Brain microvascular endothelial cell (primary cell): ENCODE results near the gene HES7.

Experiments
- DNase-seq: peaks from one replicate; pipeline ENCODE4 v3.0.0-alpha.2; 2020
- H3K27ac ChIP-seq: fragments of 250-450 bp; sonication (Bioruptor Pico); 2 replicates; pipeline ENCODE4 v1.5.1; 2020; ENCODE audit warnings: mild to moderate bottlenecking, moderate library complexity
- H3K27me3 ChIP-seq: fragments of 250-450 bp; sonication (Bioruptor Pico); replicated peaks from 2 replicates; pipeline ENCODE4 v1.5.1; 2020; ENCODE audit warnings: mild to moderate bottlenecking
- H3K36me3 ChIP-seq: fragments of 250-450 bp; sonication (Bioruptor Pico); replicated peaks from 2 replicates; pipeline ENCODE4 v1.5.1; 2020; ENCODE audit warnings: mild to moderate bottlenecking
- H3K4me3 ChIP-seq: 2 replicates; pipeline ENCODE4 v1.5.1; 2011; ENCODE audit warnings: low read depth, mild to moderate bottlenecking, control low read depth, low read length, moderate library complexity
- in situ Hi-C: cut with HindIII; loops from 2 replicates; pipeline ENCODE4 v1.10.0; 2017; ENCODE audit warnings: low sequenced_read_pairs, low pct_ligation_motif_present
- TF ChIP-seq, protein P1 (sequence below): IDR thresholded peaks from 2 replicates; pipeline ENCODE4 v1.5.1; 2011; ENCODE audit warnings: low read depth, mild to moderate bottlenecking, moderate library complexity, low read length, control low read depth, inconsistent platforms; ENCODE audit errors: missing control alignments

HES7 gene

DNA sequence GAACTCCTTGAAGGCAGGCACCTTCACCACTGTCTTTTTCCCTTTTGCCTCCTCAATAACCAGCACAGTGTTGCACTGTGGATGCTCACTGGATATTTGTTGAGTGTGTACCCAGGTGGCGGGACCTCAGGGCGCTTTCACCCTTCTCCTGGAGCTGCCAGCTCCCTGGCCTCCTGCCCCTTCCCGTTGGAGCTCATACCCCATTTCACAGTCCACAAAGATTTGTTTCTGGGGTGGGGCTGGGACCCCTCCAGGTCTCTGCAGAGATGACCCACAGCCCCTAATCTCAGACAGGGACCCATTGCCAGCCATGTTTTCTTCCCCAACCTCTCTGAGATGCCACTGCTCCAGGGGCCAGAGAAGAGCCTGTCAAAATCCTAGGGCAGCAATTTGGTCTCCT is 48.8 kb downstream of the HES7 start:
- TF ChIP-seq, protein P1, sequence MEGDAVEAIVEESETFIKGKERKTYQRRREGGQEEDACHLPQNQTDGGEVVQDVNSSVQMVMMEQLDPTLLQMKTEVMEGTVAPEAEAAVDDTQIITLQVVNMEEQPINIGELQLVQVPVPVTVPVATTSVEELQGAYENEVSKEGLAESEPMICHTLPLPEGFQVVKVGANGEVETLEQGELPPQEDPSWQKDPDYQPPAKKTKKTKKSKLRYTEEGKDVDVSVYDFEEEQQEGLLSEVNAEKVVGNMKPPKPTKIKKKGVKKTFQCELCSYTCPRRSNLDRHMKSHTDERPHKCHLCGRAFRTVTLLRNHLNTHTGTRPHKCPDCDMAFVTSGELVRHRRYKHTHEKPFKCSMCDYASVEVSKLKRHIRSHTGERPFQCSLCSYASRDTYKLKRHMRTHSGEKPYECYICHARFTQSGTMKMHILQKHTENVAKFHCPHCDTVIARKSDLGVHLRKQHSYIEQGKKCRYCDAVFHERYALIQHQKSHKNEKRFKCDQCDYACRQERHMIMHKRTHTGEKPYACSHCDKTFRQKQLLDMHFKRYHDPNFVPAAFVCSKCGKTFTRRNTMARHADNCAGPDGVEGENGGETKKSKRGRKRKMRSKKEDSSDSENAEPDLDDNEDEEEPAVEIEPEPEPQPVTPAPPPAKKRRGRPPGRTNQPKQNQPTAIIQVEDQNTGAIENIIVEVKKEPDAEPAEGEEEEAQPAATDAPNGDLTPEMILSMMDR = no peak
- DNase-seq = no peak
- Histone ChIP-seq H3K27ac (no peak overlapping the region), H3K27me3 (peaks cover 58% of the 10 kb centered on the region), H3K4me3 (no peak overlapping the region), H3K36me3 (no peaks in the 10 kb centered on the region)
- in situ Hi-C loops = no loop called here

DNA sequence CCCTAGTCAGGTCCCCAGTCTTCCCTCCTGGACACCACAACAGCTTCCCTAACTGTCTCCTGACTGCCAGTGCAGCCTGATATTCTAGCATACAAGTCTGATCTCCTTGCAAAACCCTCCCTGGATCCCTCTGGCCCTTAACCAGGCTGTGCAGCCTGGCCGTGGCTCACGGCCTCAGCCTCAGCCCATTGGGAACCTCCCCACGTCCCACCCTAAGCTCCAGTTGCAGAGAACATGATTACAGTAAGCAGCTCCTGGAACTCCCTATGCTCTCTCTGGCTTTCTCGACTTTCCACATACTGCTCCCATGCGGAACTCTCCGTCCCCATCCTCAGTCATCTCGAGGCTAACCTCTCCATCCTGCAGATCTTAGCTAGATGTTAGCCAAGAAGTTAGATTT is 49.4 kb downstream of the HES7 start:
- Histone ChIP-seq H3K27me3 (peaks cover 54% of the 10 kb centered on the region), H3K27ac (no peak overlapping the region), H3K36me3 (no peaks in the 10 kb centered on the region), H3K4me3 (no peak overlapping the region)
- TF ChIP-seq, protein P1 = no peak
- no peak for DNase-seq
- in situ Hi-C loops = no loop called here

DNA sequence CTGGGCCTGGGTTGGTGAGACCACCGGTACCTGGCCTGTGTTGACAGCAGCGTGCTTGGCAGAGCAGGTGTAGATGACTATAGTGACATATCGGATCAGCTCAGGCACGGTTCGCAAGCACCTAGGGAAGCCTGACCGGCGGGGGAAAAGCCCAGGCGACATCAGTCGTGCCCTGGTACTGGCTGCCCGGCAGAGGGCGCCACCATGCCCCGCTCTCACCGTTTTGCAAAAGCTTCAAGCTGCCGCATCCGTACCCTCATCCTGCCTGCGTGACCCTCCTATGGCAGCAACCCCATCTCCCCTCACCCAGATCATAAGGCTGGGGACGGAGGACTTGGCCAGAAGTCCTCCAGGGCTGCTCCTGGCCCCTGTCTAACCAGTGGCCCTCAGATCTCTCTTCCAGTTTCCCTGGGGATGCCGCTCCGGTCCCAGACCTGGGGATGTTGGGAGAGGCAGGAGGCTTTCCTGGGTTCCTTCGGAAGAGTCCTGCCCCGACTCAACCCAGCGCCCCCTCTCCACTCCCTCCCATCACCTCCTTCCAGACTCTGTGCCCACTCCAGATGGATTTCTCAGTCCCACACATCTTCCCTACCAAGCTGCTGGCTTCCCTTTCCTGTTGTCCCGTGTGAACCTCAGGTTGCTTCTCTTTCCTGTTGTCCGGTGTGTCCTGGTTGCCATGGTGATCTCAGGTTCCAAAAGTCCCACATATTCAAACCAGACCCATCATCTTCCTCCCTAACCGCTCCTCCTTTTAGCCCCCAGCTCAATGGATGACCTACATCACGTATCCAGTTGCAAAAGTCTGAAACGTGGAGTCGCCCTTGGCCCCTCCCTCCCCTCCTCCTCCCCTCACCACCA is 50.0 kb downstream of the HES7 start:
- no peaks in the 10 kb centered on the region for H3K36me3 ChIP-seq

DNA sequence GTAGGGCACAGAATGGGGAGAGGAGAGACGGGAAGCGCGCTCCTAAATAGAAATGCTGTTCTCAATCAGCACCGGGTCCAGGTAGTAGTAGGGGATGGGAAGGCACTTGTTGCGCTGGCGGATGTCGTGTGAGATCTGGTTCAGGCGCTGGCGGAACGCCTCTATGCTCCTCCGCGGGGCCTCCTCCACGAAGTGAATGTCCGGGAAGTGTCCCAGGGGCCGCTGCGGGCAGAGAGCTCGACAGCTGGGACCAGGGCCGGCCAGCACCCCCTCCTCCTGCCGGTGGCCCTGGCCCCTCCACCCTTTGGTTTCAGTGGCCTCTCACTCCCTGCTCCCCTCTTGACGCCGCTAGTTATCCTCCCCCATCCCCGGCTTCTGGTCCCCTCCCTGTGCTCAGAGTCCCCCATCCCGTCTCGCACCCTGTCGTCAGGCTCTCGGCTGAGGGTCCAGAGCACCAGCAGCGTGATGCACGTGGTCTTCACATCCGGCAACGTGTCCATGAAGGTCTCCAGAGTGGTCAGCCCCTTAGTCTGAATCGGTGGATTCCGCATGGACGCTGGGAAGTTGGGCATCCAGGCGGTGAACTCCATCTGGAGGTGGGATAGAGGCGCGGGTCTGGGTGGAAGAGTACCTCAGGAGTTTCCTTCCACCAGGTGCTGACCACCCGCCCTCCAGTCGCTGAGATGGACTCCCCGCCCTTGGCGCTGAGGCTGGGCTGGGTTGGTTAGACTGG is 51.0 kb downstream of the HES7 start:
- H3K36me3 ChIP-seq = no peaks in the 10 kb centered on the region
- no peak for DNase-seq
- H3K27me3 ChIP-seq = peaks cover 46% of the 10 kb centered on the region
- TF ChIP-seq, protein P1 = no peak
- in situ Hi-C loops = no loop called here
- no peak overlapping the region for H3K27ac ChIP-seq
- no peak overlapping the region for H3K4me3 ChIP-seq

More for the DNA sequence above, 50.0 kb downstream of the HES7 start:
- in situ Hi-C loops = no loop called here
- Histone ChIP-seq H3K27ac (no peak overlapping the region), H3K4me3 (no peak overlapping the region), H3K27me3 (peaks cover 48% of the 10 kb centered on the region)
- TF ChIP-seq, protein P1 = peak; percentile 97
- peak; percentile 24 for DNase-seq

DNA sequence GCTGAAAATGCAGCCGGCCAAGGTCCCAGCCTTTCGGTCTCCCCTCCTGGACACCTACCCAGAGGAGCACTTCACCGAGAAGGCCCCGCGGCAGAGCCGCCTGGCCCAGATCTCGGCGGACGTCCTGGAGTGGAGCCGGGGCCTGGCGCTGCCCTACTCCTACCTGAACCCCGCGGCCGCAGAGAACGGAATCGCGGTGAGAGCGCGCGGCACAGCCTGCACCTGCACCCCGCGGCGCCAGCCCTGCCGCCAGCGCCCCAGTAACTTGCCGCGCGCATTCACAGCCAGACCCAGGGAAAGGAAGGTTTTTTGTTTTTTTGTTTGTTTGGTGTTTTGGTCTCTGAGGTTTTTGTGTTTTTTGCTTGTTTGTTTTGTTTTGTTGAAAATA is 51.6 kb downstream of the HES7 start:
- Histone ChIP-seq H3K4me3 (no peak overlapping the region), H3K27me3 (peaks cover 46% of the 10 kb centered on the region), H3K36me3 (no peaks in the 10 kb centered on the region), H3K27ac (no peak overlapping the region)
- in situ Hi-C loops = no loop called here
- TF ChIP-seq, protein P1 = no peak
- no peak for DNase-seq
